GM19328 (cell line): ENCODE results near the gene PIP5K1C.
"Not testable (repeated sequence)": the region's sequence is repeated elsewhere in the genome, so short reads cannot be mapped to it uniquely, and the experiment has no call there.

Source experiments
- ATAC-seq: cut with Tn5 transposase; IDR thresholded peaks from one replicate; pipeline ENCODE4 v1.9.1; 2021; ENCODE audit warnings: mild to moderate bottlenecking, moderate library complexity; ENCODE audit not compliant: unreplicated experiment

The PIP5K1C gene

DNA sequence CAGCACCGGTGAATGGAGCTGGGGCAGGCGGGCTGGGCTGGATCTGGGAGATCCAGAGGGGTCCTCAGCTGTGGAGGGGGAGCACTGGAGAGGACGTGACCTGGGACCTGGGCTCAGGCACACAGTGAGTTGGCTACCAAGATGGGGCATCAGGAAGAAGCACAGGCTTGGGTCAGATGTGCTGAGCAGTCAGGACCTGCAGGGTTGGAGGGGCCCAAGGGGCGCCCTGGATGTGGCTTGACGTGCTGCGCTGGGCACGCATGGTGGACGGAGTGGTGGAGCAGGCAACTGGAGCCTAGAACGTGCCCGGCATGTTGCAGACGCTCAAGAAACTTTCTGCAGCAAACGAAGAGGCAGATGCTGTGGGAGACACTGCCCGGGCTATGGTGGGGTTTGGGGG, 20.7 kb downstream of the PIP5K1C start:
- no peak for ATAC-seq

DNA sequence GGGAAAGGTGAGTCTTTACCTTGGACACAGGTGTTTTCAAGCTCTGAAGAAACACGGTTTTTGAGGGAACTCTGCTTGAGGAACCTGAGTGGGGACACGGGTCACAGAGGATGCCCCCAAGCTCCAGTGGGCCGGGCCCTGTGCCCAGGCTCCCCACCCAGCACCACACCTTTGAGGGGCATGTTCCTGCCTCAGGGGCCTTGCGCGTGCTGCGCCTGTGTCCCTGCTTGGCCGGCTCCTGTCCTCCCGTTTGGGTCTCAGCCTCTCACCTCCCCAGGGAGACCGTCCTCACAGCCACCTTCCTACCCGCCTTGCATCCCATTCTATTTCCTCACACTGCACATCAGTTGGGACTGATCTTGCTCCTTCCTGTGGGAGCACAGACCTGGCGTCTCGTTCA, 21.1 kb downstream of the PIP5K1C start:
- ATAC-seq = no peak

DNA sequence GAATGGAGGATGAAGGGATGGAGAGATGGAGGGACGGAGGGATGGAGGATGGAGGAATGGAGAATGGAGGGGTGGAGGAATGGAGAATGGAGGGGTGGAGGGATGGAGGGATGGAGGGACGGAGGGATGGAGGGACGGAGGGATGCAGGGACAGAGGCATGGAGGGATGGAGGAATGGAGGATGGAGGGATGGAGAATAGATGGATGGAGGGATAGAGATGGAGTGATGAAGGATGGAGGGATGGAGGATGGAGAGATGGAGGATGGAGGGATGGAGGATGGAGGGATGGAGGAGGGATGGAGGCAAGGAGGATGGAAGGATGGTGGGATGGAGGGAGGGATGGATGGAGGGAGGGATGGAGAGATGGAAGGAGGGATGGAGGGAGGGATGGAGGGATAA, 22.1 kb downstream of the PIP5K1C start:
- ATAC-seq = no peak

DNA sequence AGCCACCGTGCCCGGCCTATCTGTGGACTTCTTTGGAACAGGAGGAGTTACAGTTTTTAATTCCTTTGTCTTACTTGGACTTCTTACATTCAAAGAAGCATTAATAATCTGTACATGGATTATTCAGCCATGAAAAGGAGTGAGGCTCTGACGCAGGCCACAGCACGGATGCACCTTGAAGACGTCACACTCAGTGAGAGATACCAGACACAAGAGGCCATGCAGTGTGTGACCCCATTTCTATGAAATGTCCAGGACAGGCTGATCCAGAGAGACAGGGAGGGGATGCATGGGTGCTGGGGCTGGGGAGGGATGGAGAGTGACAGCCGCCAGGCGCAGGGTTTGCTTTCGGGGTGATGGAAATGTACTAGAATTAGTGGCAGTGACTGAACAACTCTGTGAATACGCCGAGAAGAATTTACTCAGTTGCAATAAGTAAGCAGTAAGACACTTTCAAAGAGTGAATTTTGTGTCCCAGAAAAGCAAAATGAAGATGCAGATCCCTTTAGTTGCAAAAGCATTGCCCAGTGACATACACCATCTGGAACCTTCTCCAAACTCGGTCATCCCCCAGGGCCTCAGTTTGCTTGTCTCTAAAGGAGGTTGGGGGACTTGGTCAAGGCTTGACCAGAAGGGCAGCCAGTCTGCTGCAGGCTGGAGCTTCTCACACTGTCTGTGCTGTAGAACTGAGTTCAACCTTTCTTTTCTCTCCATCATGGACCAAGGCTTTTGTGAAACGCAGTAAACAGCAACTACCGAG, 25.3 kb downstream of the PIP5K1C start:
- ATAC-seq = no peak

DNA sequence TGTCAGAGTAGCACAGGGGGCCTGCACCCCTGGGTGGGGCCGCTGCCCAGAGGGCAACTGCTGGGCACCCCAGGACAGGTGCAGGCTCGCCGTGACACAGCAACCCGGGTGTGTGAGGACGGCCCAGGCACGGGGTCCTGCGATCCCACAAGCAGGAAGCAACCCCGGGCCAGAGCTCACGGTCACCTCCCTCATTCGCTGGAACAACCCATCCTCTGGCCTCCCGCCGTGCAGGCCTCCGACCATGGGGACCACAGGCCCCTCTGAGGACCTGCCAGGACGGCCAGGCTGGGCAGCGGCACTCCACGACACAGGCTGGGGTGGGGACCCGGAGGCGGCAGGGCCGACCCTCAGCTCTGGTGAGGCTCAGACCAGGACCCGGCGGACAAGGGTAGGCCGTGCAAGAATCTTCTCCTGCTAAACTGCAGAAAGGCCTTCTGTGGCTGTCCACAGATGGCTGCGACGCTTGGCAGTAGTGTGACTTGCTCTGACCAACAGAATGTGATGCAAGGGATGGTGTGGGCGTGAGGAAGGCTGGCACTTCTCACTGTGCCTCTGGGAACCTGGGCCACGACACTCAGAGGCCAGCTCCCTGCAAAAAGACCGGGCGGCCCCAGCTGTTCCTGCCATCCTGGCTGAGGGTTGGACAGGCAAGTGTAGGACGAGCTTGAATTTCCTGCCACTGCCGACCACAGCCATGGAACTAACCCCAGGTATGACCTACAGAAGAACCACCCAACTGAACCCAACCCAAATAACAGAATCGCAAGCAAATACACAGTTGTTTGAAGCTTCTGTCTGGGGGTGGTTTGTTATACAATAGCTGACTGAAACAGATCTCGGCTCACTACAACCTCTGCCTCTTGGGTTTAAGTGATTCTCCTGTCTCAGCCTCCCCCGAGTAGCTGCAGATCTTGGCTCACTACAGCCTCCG, 26.5 kb downstream of the PIP5K1C start:
- ATAC-seq = no peak

DNA sequence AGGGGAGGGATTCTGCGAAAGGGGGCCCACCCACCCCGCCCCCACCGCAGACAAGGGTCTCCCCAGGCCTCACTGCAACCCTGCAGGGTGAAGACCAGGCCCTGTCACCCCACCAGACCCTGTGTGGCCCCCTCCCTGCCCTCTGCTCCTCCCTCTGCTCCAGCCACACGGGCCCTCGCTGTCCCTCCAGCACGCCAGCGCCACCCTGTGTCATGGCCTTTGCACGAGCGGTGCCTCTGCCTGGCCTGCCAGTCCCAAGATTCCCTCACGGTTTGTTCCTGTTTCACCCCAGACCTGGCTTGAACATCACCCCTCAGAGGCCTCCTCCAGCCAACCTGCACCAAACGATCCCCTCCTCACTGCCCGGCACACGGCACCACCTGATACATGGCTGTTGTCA, 27.3 kb downstream of the PIP5K1C start:
- ATAC-seq = no peak

DNA sequence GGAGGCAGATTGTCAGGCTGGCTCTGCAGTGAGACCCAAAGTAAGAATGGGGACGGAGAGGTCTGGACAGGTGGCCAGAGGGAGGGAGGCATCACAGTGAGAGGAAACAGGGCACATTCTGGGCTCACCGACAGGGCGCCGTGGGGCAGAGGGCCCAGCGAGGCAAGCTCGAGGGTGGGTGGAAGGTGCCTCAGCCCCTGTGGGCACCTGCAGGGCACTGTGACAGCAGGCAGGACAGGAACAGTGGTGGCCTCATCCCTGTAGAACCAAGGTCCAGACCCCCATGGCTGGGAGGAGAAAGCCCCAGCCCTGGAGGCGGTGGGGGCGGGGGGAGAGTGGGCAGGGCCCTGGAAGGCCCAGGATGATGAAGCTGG, 27.7 kb downstream of the PIP5K1C start:
- no peak for ATAC-seq

DNA sequence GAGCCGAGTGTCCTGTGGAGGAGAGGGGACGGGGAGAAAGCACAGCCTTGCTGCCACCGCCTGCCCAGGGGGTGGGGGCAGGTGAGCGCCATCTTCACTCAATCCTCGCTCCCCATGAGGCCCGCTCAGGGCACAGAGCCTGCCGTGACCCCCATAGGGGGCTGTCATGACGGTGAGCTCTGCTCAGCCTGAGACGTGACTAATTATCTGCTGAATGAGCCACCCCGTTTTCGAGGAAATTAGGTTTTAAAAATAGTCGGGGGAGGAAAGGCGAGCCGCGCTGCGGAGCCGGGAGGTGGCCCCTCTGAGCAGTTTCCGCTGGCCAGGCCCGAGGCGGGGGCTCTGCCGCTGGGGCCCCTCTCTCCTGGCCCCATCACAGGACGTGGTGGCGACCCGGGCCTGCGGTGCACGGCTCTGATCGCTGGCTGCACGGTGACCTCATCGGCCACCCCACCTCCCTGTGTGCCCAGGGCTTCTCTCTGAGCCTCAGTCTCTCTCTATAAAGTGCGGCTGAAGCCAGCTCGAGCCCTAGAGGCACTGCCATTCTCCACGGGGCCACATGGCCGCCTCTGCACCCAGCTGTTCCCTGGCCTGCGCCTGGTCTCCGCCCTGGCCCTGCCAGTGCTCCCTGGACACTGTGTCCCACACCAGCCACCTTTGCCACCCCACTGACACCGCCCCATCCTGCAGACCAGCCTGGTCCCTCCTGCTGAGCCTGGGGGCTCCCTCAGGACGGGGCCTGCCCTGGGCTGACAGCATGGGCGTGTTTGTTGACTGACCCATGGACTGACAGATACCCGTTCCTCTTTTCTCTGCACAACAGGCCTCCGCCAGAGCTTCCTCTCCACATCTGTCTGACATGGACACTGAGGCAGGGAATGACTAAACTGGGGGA, 28.3 kb downstream of the PIP5K1C start:
- ATAC-seq = no peak

DNA sequence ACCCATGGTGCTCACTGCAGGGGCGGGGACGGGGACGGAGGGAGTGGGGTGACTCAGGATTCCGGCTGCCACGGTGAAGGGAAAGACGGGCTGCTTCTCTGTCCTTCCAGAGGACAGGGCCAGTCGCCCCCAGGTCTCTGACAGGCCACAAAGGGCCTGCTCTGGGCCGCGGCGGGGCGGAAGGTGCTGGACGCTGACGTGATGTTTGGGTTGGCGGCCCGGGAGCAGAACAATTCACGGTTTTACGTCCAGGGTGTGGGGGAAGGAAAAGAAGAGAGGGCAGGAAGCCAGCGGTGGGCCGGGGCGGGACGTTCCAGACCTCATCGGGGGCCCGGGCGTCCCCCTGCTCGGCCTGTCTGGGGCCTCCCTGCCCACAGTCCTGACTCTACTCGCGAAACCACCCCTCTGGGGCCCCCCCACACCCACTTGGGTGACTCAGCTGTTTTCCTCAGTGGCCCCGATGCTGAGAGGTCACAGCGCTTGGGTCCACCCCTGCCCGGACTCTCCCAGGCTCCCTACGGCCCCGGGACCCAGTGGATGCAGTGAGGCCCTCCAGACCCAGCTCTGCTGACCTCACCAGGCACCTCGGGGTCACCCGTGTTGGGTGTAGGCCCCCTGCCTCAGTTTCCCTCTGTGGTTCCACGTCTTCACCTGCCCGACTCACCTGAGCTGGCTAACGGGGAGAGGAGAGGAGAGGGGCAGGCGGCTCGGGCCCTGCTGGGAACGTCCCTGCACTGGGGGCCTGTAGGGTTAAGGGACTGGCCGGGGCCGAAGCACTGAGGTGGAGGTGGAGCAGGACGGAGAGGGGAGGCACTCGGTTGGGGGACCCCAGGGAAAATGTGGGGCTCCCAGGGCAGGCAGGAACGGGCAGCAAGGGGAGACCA, 29.2 kb downstream of the PIP5K1C start:
- ATAC-seq = no peak

DNA sequence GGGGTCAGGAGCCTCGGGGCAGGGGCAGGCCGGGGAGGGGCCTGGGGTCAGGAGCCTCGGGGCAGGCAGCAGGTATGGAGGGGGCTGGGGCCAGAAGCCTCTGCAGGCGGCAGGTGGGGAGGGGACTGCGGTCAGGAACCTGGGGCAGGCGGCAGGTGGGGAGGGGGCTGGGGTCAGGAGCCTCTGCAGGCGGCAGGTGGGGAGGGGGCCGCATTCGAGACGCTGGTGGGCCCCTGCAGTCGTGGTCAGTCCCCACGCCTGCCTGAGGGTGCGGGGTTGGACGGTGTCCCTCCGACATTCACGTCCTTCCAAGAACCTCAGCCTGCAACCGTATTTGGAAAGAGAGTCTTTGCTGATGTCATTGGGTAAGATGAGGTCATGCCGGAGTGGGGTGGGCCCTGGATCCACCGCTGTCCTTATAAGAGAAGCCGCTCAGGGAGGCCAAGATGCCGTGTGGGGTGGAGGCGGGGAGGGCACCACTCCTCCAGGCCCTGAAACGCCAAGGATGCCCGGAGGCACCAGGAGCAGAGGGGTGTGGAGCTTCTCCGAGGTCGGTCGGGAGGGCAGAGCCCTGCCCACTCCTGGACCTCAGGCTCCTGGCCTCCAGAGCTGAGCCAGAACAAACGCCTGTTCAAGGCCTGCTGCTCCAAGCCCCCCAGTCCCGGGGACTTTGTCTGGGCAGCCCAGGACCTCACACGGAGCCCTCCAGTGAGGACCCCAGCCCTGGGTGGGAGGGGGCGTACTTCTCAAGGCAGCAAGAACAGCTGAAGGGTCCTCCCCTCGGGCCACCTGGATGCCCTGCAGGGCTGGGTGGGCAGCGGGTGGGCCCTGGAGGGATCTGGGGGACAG, 30.1 kb downstream of the PIP5K1C start:
- no peak for ATAC-seq

DNA sequence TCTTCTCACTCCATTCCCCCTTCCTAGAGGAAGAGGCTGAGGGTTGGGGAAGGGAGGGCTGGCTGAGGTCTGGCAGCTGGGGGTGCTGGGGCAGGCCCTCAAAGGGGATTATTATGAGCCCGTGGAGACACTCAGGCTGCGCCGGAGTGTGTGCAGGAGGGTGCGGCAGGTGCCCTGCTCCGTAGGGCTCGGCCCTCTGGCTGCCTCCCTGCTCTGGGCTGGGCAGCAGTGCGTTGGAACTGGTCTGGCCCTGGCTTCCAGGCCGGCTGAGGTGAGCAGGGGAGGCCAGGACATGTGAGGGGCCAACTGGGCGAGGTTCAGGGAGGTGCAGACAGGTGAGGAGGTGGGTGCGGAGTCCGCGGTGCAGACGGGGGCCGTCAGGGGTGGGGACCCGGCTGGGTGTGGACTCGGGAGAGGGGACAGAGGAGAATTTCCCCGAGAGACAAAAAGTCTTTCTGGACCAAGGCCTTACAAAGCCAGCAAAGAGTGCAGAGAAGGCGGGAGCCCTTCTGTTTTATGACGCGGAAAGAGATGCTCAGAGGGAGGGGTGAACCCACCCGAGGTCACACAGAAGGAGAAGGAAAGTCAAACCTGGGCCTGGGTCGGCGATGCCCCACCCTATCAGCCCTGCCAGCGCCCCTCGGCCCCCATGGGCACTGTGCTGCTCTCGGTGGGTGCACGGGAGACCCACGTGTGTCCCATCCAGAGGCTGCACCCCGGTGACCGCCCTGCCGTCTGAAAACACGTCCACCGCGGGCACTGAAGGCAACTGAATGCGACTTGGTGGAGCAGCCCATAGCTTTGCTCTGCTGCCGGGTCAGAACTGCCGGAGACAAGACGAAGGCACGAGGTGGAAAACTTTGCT, 31.0 kb downstream of the PIP5K1C start:
- ATAC-seq = no peak

DNA sequence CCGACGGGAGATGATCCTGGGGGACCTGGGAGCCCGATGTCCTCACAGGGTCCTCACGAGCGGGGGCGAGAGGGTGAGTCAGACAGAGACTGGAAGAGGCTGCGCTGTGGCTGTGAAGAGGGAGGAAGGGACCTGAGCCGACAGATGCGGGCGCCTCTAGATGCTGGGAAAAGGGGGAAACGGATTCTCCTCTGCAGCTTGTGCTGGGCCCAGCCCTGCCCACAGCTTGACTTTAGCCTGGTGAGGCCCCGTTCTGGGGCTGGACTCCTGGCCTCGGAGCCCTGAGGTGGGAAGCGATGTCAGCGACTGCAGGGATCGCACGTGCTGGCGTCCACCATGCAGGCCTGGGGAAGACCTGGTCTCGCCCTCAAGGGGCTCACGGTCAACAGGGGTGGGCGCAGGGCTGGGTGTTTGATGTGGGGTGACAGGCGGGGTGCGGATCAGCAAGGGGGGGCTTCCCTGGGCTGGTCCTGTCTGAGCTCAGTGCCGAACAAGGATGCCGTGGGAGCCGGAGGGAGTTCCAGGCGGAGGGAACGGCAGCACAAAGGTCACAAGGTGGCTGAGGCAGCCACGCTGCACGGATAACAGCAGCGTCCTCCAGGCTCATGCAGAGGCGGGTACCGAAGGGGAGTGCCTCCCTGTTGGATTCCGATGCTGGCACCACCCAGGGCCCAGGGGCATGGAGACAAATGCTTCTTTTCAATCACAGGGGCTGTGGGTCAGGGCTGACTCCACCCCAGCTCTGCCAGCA, 31.8 kb downstream of the PIP5K1C start:
- ATAC-seq = no peak

DNA sequence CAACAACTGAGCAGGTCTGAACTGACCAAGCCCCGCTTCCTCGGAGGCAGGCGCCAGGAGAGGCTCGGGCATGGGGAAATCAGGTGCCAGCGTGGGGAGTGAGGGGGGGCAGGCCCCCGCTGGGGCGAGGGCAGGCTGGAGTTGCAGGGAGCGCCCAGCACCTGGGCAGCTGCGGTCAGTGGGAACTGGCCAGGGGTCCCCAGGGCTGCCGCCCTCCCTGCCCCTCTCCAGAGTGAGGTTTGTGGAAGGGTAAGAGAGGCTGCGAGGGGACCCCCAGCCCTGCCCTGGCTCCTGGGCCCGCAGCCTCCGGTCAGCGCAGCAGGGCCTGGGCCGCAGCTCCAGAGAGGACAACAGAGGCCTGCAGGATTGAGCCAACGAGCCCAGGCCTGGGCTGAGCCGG, 32.5 kb downstream of the PIP5K1C start:
- ATAC-seq = no peak

DNA sequence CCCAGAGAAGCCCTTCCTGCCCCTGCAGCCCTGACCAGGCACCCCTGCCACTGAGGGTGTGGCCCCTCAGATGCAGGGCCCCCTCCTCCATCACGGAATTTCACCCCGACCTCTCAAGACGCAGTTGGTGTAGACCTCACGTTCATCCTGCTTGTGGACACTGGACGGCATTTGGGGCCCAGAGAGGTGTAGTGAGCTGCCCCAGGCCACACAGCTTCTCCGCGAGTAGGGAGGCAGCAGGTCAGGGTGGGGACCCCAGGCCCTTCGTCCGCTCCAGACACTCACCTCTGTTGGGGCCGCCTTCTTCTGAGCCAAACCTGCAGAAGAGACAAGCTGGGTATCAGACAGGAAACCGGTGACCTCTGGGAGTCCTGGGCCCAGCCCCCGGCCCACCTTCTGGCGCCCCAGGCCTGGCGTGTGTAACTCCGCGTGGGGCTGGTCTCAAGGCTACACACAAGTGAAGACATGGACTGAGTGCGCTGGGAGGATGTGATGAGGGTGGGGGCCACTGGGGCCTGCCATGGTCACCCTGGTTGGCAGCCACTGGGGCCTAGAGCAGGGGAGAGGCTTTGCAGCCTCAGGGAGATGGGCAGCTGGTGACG, 33.1 kb downstream of the PIP5K1C start:
- ATAC-seq = no peak

DNA sequence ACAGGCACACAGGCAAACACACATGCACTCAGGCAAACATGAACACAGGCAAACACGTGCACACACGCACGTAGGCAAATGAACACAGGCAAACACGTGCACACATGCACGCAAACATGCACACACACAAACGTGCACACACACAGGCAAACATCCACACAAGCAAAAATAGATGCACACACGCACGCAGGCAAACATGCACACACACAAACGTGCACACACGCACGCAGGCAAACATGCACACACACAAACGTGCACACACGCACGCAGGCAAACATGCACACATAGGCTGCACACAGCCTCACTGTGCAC, 33.8 kb downstream of the PIP5K1C start:
- not testable (repeated sequence) for ATAC-seq

DNA sequence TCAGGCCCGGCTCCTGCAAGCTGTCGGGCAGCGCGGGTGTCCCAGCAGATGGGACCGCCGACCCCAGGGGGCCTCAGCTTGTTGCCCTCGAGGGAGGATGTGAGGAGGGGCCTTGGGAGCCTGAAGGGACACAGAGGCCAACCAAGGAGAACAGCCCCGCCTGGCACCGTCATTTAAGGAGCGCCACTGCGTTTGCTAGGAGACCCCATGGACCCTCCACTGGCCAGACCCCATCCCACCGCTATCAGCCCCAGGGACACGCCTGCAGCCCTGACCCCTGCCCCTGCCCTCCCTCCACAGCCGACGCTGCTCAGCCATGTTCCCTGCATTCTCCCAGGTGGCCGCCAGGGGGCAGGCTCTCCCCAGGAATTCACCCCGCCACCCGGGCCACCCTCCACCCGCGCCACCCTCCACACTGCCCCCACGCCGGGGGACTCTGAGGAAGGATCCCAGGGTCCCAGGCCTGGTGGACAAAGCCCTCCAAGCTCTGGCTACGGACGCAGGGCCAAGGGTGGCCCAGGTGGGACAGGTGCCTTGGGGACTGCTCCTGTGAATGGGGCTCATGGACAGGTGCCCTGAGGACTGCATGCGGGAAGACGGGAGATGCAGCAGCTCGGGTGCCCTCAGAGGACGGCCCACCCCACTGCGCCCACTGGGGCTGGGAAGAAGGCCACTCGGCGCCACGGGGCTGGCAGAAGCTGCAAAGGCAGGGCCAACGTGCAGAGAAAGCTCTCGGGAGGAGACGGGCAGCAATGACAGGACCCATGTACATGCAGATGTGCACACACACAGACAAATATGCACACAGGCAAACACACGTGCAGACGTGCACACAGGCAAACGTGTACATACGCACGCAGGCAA, 34.4 kb downstream of the PIP5K1C start:
- no peak for ATAC-seq
